Measurements from ENCODE around the gene CHKB.

The CHKB gene

GRCh38 chr22:50606946-50607658, 24.5 kb upstream of the CHKB start:
- Histone ChIP-seq H3K9ac (ENCODE audit: low read depth, low read length, poor library complexity) (no peak overlapping the region), H3K4me3 (ENCODE audit: low read length in 2 of 2) (no peak overlapping the region), H2AK5ac (ENCODE audit: low read depth, low read length) (peak overlapping the region; percentile 37), H3K23ac (ENCODE audit: low read depth, low read length, poor library complexity) (peak overlapping the region; percentile 55), H3K4ac (ENCODE audit: low read length) (peak overlapping the region; percentile 53), H4K91ac (ENCODE audit: low read depth, low read length, poor library complexity) (no peak overlapping the region), H2BK5ac (ENCODE audit: low read length) (no peak overlapping the region), H2BK15ac (ENCODE audit: low read length) (no peak overlapping the region), H3K36me3 (replicated peaks in 1 of 2; ENCODE audit: control insufficient read depth in 2 of 2, insufficient read depth in 2 of 2, low read length in 2 of 2) (peaks cover 0 to 34% of the 10 kb centered on the region in 2 donors), H3K14ac (ENCODE audit: low read length) (no peak overlapping the region), H2BK120ac (ENCODE audit: low read depth, low read length) (peak overlapping the region; percentile 61), H2BK12ac (ENCODE audit: low read length) (no peak overlapping the region), H3K4me1 (ENCODE audit: control insufficient read depth in 2 of 2, insufficient read depth in 1 of 2, low read depth in 1 of 2, low read length in 2 of 2) (peaks cover 0 to 2% of the 10 kb centered on the region in 2 donors), H3K18ac (ENCODE audit: low read length) (no peak overlapping the region), H4K8ac (ENCODE audit: low read depth, low read length) (no peak overlapping the region), H3K4me2 (ENCODE audit: insufficient read depth, low read length, poor library complexity, severe bottlenecking) (peak overlapping the region; percentile 11), H3K27me3 (ENCODE audit: control insufficient read depth in 3 of 3, insufficient read depth in 3 of 3, low read depth in 1 of 3, low read length in 3 of 3) (peaks cover 0 to 7% (median 0%) of the 10 kb centered on the region in 3 experiments), H2AFZ (ENCODE audit: low read length) (no peak overlapping the region), H3K79me1 (ENCODE audit: low read depth, low read length) (no peaks in the 10 kb centered on the region), H3K27ac (replicated peaks; ENCODE audit: low read length) (no peak overlapping the region), H3K9me3 (replicated peaks in 1 of 2; ENCODE audit: control insufficient read depth in 2 of 2, insufficient read depth in 1 of 2, low read depth in 1 of 2, low read length in 2 of 2) (no peaks in the 10 kb centered on the region)
- no CpG with 5 or more reads among the region's 18 CpGs for WGBS, 2 donors (ENCODE audit: extremely low coverage in 2 of 2, insufficient read length in 2 of 2, insufficient replicate concordance in 1 of 2)
- DNase-seq (ENCODE audit: low spot score), result no peak

GRCh38 chr22:50606165-50606945, 23.7 kb upstream of the CHKB start:
- Histone ChIP-seq H2BK120ac (ENCODE audit: low read depth, low read length) (no peak overlapping the region), H4K8ac (ENCODE audit: low read depth, low read length) (no peak overlapping the region), H3K9me3 (replicated peaks in 1 of 2; ENCODE audit: control insufficient read depth in 2 of 2, insufficient read depth in 1 of 2, low read depth in 1 of 2, low read length in 2 of 2) (no peaks in the 10 kb centered on the region), H3K27me3 (ENCODE audit: control insufficient read depth in 3 of 3, insufficient read depth in 3 of 3, low read depth in 1 of 3, low read length in 3 of 3) (peaks cover 0 to 12% (median 0%) of the 10 kb centered on the region in 3 experiments), H3K27ac (replicated peaks; ENCODE audit: low read length) (no peak overlapping the region), H3K4me1 (ENCODE audit: control insufficient read depth in 2 of 2, insufficient read depth in 1 of 2, low read depth in 1 of 2, low read length in 2 of 2) (peaks cover 6 to 8% of the 10 kb centered on the region in 2 donors), H3K79me1 (ENCODE audit: low read depth, low read length) (no peaks in the 10 kb centered on the region), H3K4me3 (ENCODE audit: low read length in 2 of 2) (no peak overlapping the region), H3K4ac (ENCODE audit: low read length) (no peak overlapping the region), H3K23ac (ENCODE audit: low read depth, low read length, poor library complexity) (no peak overlapping the region), H2BK15ac (ENCODE audit: low read length) (no peak overlapping the region), H3K36me3 (replicated peaks in 1 of 2; ENCODE audit: control insufficient read depth in 2 of 2, insufficient read depth in 2 of 2, low read length in 2 of 2) (peaks cover 0 to 34% of the 10 kb centered on the region in 2 donors), H3K18ac (ENCODE audit: low read length) (no peak overlapping the region), H2BK12ac (ENCODE audit: low read length) (no peak overlapping the region), H3K9ac (ENCODE audit: low read depth, low read length, poor library complexity) (no peak overlapping the region), H2AK5ac (ENCODE audit: low read depth, low read length) (no peak overlapping the region), H3K14ac (ENCODE audit: low read length) (no peak overlapping the region), H4K91ac (ENCODE audit: low read depth, low read length, poor library complexity) (no peak overlapping the region), H2BK5ac (ENCODE audit: low read length) (no peak overlapping the region), H3K4me2 (ENCODE audit: insufficient read depth, low read length, poor library complexity, severe bottlenecking) (no peak overlapping the region), H2AFZ (ENCODE audit: low read length) (no peak overlapping the region)
- no peak for DNase-seq (ENCODE audit: low spot score)
- no CpG with 5 or more reads among the region's 19 CpGs for WGBS, 2 donors (ENCODE audit: extremely low coverage in 2 of 2, insufficient read length in 2 of 2, insufficient replicate concordance in 1 of 2)

- peaks cover 8 to 9% of the 10 kb centered on the region in 2 donors for H3K4me1 ChIP-seq (ENCODE audit: control insufficient read depth in 2 of 2, insufficient read depth in 1 of 2, low read depth in 1 of 2, low read length in 2 of 2)
- no peaks in the 10 kb centered on the region for H3K9me3 ChIP-seq (replicated peaks in 1 of 2; ENCODE audit: control insufficient read depth in 2 of 2, insufficient read depth in 1 of 2, low read depth in 1 of 2, low read length in 2 of 2)
- no peak overlapping the region for H2BK120ac ChIP-seq (ENCODE audit: low read depth, low read length)
- DNase-seq (ENCODE audit: low spot score), result no peak
- H3K36me3 ChIP-seq (replicated peaks in 1 of 2; ENCODE audit: control insufficient read depth in 2 of 2, insufficient read depth in 2 of 2, low read length in 2 of 2), result peaks cover 0 to 32% of the 10 kb centered on the region in 2 donors
- H3K4me2 ChIP-seq (ENCODE audit: insufficient read depth, low read length, poor library complexity, severe bottlenecking), result no peak overlapping the region
- no peak overlapping the region for H3K4me3 ChIP-seq (ENCODE audit: low read length in 2 of 2)
- H2AFZ ChIP-seq (ENCODE audit: low read length), result no peak overlapping the region
- peak overlapping the region; percentile 8 for H2BK15ac ChIP-seq (ENCODE audit: low read length)
- H3K9ac ChIP-seq (ENCODE audit: low read depth, low read length, poor library complexity), result peak overlapping the region; percentile 37
- H4K8ac ChIP-seq (ENCODE audit: low read depth, low read length), result peak overlapping the region; percentile 23
- peaks cover 2% of the 10 kb centered on the region for H3K79me1 ChIP-seq (ENCODE audit: low read depth, low read length)
- H3K4ac ChIP-seq (ENCODE audit: low read length), result no peak overlapping the region
- H2BK12ac ChIP-seq (ENCODE audit: low read length), result no peak overlapping the region
- peaks cover 0 to 16% (median 0%) of the 10 kb centered on the region in 3 experiments for H3K27me3 ChIP-seq (ENCODE audit: control insufficient read depth in 3 of 3, insufficient read depth in 3 of 3, low read depth in 1 of 3, low read length in 3 of 3)
- peak overlapping the region; percentile 96 for H3K23ac ChIP-seq (ENCODE audit: low read depth, low read length, poor library complexity)
- no peak overlapping the region for H2BK5ac ChIP-seq (ENCODE audit: low read length)
- no peak overlapping the region for H3K14ac ChIP-seq (ENCODE audit: low read length)
- WGBS, 2 donors (ENCODE audit: extremely low coverage in 2 of 2, insufficient read length in 2 of 2, insufficient replicate concordance in 1 of 2), result no CpG with 5 or more reads among the region's 20 CpGs
- H3K18ac ChIP-seq (ENCODE audit: low read length), result no peak overlapping the region
- peak overlapping the region; percentile 45 for H2AK5ac ChIP-seq (ENCODE audit: low read depth, low read length)
- no peak overlapping the region for H3K27ac ChIP-seq (replicated peaks; ENCODE audit: low read length)
- no peak overlapping the region for H4K91ac ChIP-seq (ENCODE audit: low read depth, low read length, poor library complexity)
Observed at GRCh38 chr22:50605613-50606074, 23.0 kb upstream of the CHKB start.

Data from neuronal stem cell (in vitro differentiated cells).